Mesothelial cell of epicardium (in vitro differentiated cells): ENCODE data around the gene HSD17B12. TPM values are rescaled to one million over a fixed set of nuclear protein-coding genes. Genes with fewer than 3 reads are reported as not detected.

Experiments used
- DNase-seq, 2 experiments: peaks; one replicate each; pipeline ENCODE4 v3.0.0; 2021; ENCODE audit warnings: low spot score in 2 of 2; ENCODE audit not compliant: unreplicated experiment in 2 of 2
- H3K27ac Mint-ChIP-seq: 2 replicates; pipeline ENCODE4 v1.8.0; 2021; ENCODE audit warnings: mixed read lengths
- H3K27me3 Mint-ChIP-seq: 2 replicates; pipeline ENCODE4 v1.8.0; 2021; ENCODE audit warnings: low read depth, mixed read lengths
- H3K36me3 Mint-ChIP-seq: 2 replicates; pipeline ENCODE4 v1.8.0; 2021; ENCODE audit warnings: mixed read lengths
- H3K4me1 Mint-ChIP-seq: 2 replicates; pipeline ENCODE4 v1.8.0; 2021; ENCODE audit warnings: mixed read lengths
- H3K4me3 Mint-ChIP-seq: 2 replicates; pipeline ENCODE4 v1.8.0; 2021; ENCODE audit warnings: mild to moderate bottlenecking, moderate library complexity, mixed read lengths
- H3K9me3 Mint-ChIP-seq: 2 replicates; pipeline ENCODE4 v1.8.0; 2021; ENCODE audit warnings: mixed read lengths
- total RNA-seq: library from RNA; stranded (reverse); gene quantifications from 3 replicates; pipeline ENCODE4 v1.2.1, GENCODE V29; 2021
- TF ChIP-seq, protein P1 (sequence below): fragments of 200-600 bp; sonication (generic); IDR thresholded peaks from one replicate; pipeline ENCODE4 v1.5.0; 2021; ENCODE audit warnings: antibody characterized with exemption; ENCODE audit not compliant: unreplicated experiment

The HSD17B12 gene
- total RNA-seq, 1 donor from 2014 or later = 99.9 TPM

DNA sequence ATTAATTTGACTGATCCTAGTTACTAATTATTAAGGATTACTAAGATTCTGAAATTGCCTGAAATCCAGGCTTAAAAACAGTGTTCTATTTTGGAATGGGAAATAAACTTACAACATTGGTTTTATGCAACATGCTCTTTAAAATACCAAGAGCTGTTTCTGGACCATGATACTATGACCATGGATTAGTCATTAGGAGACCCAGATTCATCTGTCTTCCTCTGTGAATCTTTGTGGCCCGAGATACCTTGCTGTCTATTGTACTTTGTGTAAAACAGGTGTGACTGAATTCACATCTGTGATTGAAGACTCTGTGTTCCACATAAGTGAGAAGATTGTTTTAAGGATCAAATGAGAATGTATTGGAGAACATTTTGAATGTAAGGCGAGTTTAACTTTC, 98.8 kb downstream of the HSD17B12 start:
- Mint-ChIP-seq H3K9me3 (peaks cover 25% of the 10 kb centered on the region), H3K4me3 (no peak overlapping the region), H3K27me3 (no peaks in the 10 kb centered on the region), H3K27ac (no peak overlapping the region), H3K36me3 (peaks cover 35% of the 10 kb centered on the region), H3K4me1 (no peaks in the 10 kb centered on the region)
- no peak for DNase-seq
- TF ChIP-seq, protein P1, sequence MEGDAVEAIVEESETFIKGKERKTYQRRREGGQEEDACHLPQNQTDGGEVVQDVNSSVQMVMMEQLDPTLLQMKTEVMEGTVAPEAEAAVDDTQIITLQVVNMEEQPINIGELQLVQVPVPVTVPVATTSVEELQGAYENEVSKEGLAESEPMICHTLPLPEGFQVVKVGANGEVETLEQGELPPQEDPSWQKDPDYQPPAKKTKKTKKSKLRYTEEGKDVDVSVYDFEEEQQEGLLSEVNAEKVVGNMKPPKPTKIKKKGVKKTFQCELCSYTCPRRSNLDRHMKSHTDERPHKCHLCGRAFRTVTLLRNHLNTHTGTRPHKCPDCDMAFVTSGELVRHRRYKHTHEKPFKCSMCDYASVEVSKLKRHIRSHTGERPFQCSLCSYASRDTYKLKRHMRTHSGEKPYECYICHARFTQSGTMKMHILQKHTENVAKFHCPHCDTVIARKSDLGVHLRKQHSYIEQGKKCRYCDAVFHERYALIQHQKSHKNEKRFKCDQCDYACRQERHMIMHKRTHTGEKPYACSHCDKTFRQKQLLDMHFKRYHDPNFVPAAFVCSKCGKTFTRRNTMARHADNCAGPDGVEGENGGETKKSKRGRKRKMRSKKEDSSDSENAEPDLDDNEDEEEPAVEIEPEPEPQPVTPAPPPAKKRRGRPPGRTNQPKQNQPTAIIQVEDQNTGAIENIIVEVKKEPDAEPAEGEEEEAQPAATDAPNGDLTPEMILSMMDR = no peak

DNA sequence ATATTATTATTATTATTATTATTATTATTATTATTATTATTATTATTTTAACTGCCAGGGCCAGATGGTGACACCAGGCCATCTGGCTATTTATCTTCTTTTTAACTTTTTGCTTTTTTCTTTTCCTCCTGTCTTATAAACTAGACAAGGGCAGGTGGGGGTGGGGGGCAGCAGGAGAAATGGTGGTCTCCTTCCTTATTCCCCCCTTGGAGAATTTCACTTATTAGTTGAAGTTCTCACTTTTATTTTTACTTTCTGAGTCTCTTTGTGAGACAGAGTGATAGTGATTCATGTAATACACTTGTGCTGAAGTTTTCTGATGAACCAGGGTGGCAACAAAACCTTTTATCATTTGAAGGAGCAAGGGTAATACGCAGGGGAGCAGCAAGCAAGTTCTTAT, 103.8 kb downstream of the HSD17B12 start:
- Mint-ChIP-seq H3K36me3 (peaks cover 54% of the 10 kb centered on the region), H3K27ac (no peak overlapping the region), H3K4me3 (no peak overlapping the region), H3K27me3 (no peaks in the 10 kb centered on the region), H3K4me1 (no peaks in the 10 kb centered on the region), H3K9me3 (peaks cover 39% of the 10 kb centered on the region)
- no peak for DNase-seq
- TF ChIP-seq, protein P1 = no peak

DNA sequence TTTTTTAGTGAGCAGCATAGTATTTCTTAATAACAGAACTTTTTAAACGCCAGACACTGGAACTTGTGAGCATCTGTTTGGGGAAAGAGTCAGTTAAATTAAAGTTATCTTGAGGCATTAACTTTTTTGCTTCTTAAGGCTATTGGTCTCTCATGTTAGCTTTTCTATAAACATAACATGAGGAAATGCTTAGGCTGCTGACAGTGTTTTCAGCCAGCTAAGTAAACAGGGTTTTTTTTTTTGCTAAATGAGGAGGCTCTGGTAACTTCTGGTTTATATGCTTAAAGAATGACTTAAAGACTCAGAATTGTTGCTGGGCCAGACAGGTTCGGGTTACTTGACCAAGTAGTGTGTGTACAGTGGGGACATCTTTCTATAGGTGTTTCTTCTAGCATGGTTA, 104.3 kb downstream of the HSD17B12 start:
- no peak for DNase-seq
- H3K4me1 Mint-ChIP-seq = no peaks in the 10 kb centered on the region
- H3K4me3 Mint-ChIP-seq = no peak overlapping the region
- no peak overlapping the region for H3K27ac Mint-ChIP-seq
- peaks cover 57% of the 10 kb centered on the region for H3K36me3 Mint-ChIP-seq
- TF ChIP-seq, protein P1 = no peak
- no peaks in the 10 kb centered on the region for H3K27me3 Mint-ChIP-seq
- H3K9me3 Mint-ChIP-seq = peaks cover 40% of the 10 kb centered on the region

DNA sequence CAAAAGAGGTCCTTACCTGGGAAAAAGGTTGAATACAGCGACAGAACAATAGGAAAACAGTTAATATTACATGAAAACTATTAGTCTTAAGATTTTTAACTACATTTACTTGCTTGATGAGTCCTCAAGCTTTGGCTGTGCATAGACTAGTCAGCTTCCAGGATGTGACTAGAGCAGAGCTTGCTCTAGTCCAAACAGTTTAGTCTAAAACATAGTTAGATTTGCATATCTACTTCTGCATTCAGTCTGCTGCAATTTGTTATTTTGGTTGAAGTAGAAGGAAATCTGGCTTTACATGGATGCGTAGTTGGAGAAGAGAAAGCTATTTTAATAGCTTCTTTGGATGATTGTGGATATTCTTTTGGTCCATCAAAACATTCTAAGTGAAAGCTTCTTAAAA, 104.8 kb downstream of the HSD17B12 start:
- Mint-ChIP-seq H3K9me3 (peaks cover 40% of the 10 kb centered on the region), H3K4me3 (no peak overlapping the region), H3K4me1 (no peaks in the 10 kb centered on the region), H3K27ac (no peak overlapping the region), H3K36me3 (peaks cover 60% of the 10 kb centered on the region), H3K27me3 (no peaks in the 10 kb centered on the region)
- TF ChIP-seq, protein P1 = no peak
- DNase-seq = no peak

DNA sequence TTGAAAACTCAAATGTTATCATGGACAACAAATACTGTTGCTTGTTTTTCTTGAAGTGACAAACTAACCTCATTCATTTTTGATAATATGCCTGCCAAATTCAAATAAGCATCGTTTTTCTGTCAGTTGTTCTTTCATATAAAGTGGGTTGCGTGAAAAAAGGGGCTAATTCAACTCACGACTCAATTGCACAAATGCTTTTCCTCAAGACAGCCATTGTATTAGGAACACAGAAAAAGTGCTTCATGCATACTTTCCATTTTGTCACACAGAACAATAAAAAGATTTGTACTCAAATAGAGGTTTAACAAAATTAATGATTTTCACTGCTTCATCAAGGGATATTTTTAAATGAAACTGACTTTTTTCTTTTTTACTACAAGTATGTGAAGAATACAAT, 105.5 kb downstream of the HSD17B12 start:
- no peaks in the 10 kb centered on the region for H3K27me3 Mint-ChIP-seq
- H3K4me1 Mint-ChIP-seq = no peaks in the 10 kb centered on the region
- TF ChIP-seq, protein P1 = no peak
- no peak overlapping the region for H3K27ac Mint-ChIP-seq
- no peak overlapping the region for H3K4me3 Mint-ChIP-seq
- H3K36me3 Mint-ChIP-seq = peaks cover 61% of the 10 kb centered on the region
- no peak for DNase-seq
- H3K9me3 Mint-ChIP-seq = peaks cover 40% of the 10 kb centered on the region

DNA sequence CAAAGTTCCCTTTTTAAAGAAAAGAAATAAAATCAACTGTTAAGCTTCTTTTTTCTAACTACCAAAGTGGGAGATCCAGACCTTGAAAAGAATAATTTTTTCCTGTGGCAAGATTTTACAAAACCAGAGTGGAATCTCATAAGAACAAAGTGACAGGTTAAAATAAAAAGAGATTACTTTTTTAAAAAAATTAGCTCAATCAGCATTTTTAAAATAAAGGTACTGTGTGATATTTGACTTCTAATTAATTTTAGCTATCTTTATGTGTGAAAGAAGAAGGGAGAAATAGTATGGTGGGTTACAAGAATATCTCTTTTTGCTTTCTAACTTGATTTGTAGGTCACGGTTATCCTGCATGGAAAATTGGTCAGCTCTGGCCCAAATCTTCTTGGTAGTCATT, 107.3 kb downstream of the HSD17B12 start:
- no peaks in the 10 kb centered on the region for H3K27me3 Mint-ChIP-seq
- H3K36me3 Mint-ChIP-seq = peaks cover 54% of the 10 kb centered on the region
- no peak overlapping the region for H3K27ac Mint-ChIP-seq
- H3K9me3 Mint-ChIP-seq = peaks cover 34% of the 10 kb centered on the region
- H3K4me3 Mint-ChIP-seq = no peak overlapping the region
- H3K4me1 Mint-ChIP-seq = no peaks in the 10 kb centered on the region
- DNase-seq = no peak
- TF ChIP-seq, protein P1 = no peak
